ENCODE data around the gene ARHGEF28. TPM values are rescaled to one million over a fixed set of nuclear protein-coding genes. Genes with fewer than 3 reads are reported as not detected.

Gene ARHGEF28
- total and polyA plus RNA-seq, 2 of the 4 experiments (the other 2 are of a cell fraction) = 3.6 to 16.0 TPM

GRCh38 chr5:73985145-73985544, 359.1 kb downstream of the ARHGEF28 start:
- Histone ChIP-seq H3K23ac (ENCODE audit: low read depth, low read length) (no peak overlapping the region), H3K4ac (ENCODE audit: low read depth, low read length) (no peak overlapping the region), H3K27ac (ENCODE audit: insufficient read depth, low read length) (no peak overlapping the region), H3K9ac (ENCODE audit: low read depth, low read length) (no peak overlapping the region), H4K20me1 (ENCODE audit: insufficient read depth, low read length) (no peaks in the 10 kb centered on the region), H3K14ac (replicated peaks; ENCODE audit: low read depth, low read length) (no peak overlapping the region), H2BK5ac (ENCODE audit: low read depth, low read length, poor library complexity, severe bottlenecking) (no peak overlapping the region), H3K36me3 (ENCODE audit: control insufficient read depth, insufficient read depth, low read length) (no peaks in the 10 kb centered on the region), H3K4me1 (ENCODE audit: control insufficient read depth, insufficient read depth, low read length) (no peaks in the 10 kb centered on the region), H3K9me1 (ENCODE audit: insufficient read depth, low read length) (no peaks in the 10 kb centered on the region), H3K4me2 (ENCODE audit: low read depth, low read length) (no peak overlapping the region), H3K18ac (ENCODE audit: low read depth, low read length) (no peak overlapping the region), H3K9me3 (ENCODE audit: control insufficient read depth, insufficient read depth, low read length) (peaks cover 2% of the 10 kb centered on the region; the same call in 1 of the 2 replicates), H3K27me3 (ENCODE audit: control insufficient read depth, insufficient read depth, low read length) (peaks cover 23% of the 10 kb centered on the region), H4K91ac (ENCODE audit: insufficient read depth, low read depth, low read length) (no peak overlapping the region), H2AFZ (replicated peaks; ENCODE audit: low read length, poor library complexity) (no peak overlapping the region), H3K56ac (ENCODE audit: extremely low read depth, insufficient read depth, low read length) (no peak overlapping the region), H3K79me1 (ENCODE audit: low read depth in 1 of 2, low read length in 2 of 2) (no peaks in the 10 kb centered on the region), H2BK120ac (ENCODE audit: low read depth, low read length) (no peak overlapping the region), H2BK15ac (ENCODE audit: low read depth, low read length) (no peak overlapping the region), H2AK9ac (replicated peaks; ENCODE audit: low read depth, low read length, poor library complexity) (no peak overlapping the region), H2BK20ac (ENCODE audit: low read depth, low read length) (no peak overlapping the region), H3K4me3 (ENCODE audit: insufficient read depth, low read depth, low read length) (no peak overlapping the region), H4K8ac (ENCODE audit: low read depth in 2 of 2, low read length in 2 of 2) (no peak overlapping the region), H2AK5ac (ENCODE audit: low read depth, low read length) (no peak overlapping the region), H4K5ac (ENCODE audit: low read depth, low read length) (no peak overlapping the region)
- ATAC-seq (ENCODE audit: low read depth) (no peak), DNase-seq (peak; percentile 45)
- WGBS, 2 experiments (ENCODE audit: extremely low coverage in 2 of 2, insufficient read length in 1 of 2) = no CpG with 5 or more reads among the region's 1 CpG
- intact Hi-C loops (cut with micrococcal nuclease) = no loop called here
- ChIA-PET CTCF (no interaction called here), POLR2A (ENCODE audit: unreplicated experiment) (no interaction called here)
- no TSS peak for BruUV-seq (replicated peaks)
- TF ChIP-seq RFX5 (IDR thresholded peaks at IDR 0.05; ENCODE audit: low read depth, low read length) (no peak), RAD21 (IDR thresholded peaks at IDR 0.05; ENCODE audit: low read length) (peak; percentile 71), POLR2A (IDR thresholded peaks at IDR 0.05; ENCODE audit: low read depth, low read length) (no peak), USF2 (IDR thresholded peaks at IDR 0.05; ENCODE audit: low read depth, low read length) (no peak), CTCF (conservative IDR thresholded peaks at IDR 0.05; ENCODE audit: low read depth, low read length) (peak; percentile 43), SMC3 (IDR thresholded peaks at IDR 0.05; ENCODE audit: low read depth, low read length) (peak; percentile 50)
- dilution Hi-C loops (cut with HindIII; ENCODE audit: low sequenced_read_pairs, unreplicated experiment) = no loop called here
- in situ Hi-C loops (cut with MboI; ENCODE audit: low sequenced_read_pairs) = no loop called here
